Activated CD4-positive, alpha-beta memory T cell treated with anti-CD3 and anti-CD28 coated beads, Interleukin-2, amount 10 ng/mL, durations not matched to agents 7 days and 5 days (primary cell): Measurements from ENCODE around the gene CINP. TPM values are rescaled to one million over a fixed set of nuclear protein-coding genes. Genes with fewer than 3 reads are reported as not detected.
"Not testable (repeated sequence)": the region's sequence is repeated elsewhere in the genome, so short reads cannot be mapped to it uniquely, and the experiment has no call there.

Source experiments
- CTCF ChIA-PET: fragments of 350-600 bp; sonication (Branson Sonifier 250); formaldehyde crosslinking; loops from one replicate; lab custom pipeline; 2021; ENCODE audit warnings: antibody characterized with exemption, inconsistent platforms; lab: Charles Lee
- POLR2A ChIA-PET: fragments of 350-600 bp; sonication (Branson Sonifier 250); formaldehyde crosslinking; loops from one replicate; lab custom pipeline; 2021; ENCODE audit warnings: antibody characterized with exemption; lab: Charles Lee
- DNase-seq: peaks from one replicate; pipeline ENCODE4 v3.0.0-alpha.2; 2020
- H3K27ac Mint-ChIP-seq: one replicate; pipeline ENCODE4 v1.8.0; 2021; ENCODE audit warnings: mild to moderate bottlenecking, mixed read lengths
- H3K27me3 Mint-ChIP-seq: one replicate; pipeline ENCODE4 v1.8.0; 2021; ENCODE audit warnings: mixed read lengths
- H3K36me3 Mint-ChIP-seq: one replicate; pipeline ENCODE4 v1.8.0; 2021; ENCODE audit warnings: low read depth, mixed read lengths
- H3K4me1 Mint-ChIP-seq: one replicate; pipeline ENCODE4 v1.8.0; 2021; ENCODE audit warnings: mixed read lengths
- H3K4me3 Mint-ChIP-seq: one replicate; pipeline ENCODE4 v1.8.0; 2021; ENCODE audit warnings: mild to moderate bottlenecking, mixed read lengths
- H3K9me3 Mint-ChIP-seq: one replicate; pipeline ENCODE4 v1.8.0; 2021; ENCODE audit warnings: mixed read lengths
- total RNA-seq, 2 experiments: library from RNA; stranded (reverse); gene quantifications; one replicate each; pipeline ENCODE4 v1.2.3, GENCODE V29; 2021

The CINP gene
- total RNA-seq, 2 experiments from 2014 or later = 27.3 to 29.8 TPM

DNA sequence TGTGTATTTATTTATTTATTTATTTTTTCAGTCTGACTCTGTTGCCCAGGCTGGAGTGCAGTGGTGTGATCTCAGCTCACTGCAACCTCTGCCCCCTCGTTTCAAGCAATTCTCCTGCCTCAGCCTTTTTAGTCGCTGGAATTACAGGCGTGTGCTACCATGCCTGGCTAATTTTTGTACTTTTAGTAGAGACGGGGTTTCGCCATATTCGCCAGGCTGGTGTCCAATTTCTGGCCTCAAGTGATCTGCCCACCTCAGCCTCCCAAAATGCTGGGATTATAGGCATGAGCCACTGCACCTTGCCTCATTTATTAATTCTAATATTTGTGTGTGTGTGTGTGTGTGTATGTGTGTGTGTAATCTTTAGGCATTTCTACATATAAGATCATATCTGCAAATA lies 33.3 kb downstream of the CINP start:
- H3K9me3 Mint-ChIP-seq, CTCF ChIA-PET, H3K27ac Mint-ChIP-seq, H3K4me3 Mint-ChIP-seq, H3K36me3 Mint-ChIP-seq, H3K4me1 Mint-ChIP-seq, H3K27me3 Mint-ChIP-seq, DNase-seq: not testable (repeated sequence)
- POLR2A ChIA-PET = interaction anchor here (1.2 kb wide), 1 partner anchor 9 kb away, joined by 4 read pairs; no protein-coding TSS in a partner anchor

DNA sequence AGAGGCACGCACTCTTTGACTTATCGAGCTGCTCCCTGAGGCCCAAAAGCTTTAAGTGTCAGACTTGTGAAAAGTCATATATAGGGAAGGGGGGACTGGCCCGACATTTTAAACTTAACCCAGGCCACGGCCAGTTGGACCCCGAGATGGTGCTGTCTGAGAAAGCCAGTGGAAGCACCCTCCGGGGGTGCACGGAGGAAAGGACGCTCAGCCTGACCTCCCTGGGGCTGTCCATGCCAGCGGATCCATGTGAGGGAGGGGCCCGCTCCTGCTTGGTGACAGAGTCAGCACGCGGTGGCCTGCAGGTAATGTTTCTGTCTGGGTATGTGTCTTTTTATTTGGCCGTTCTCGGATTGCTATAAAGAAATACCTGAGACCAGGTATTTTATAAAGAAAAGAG lies 36.1 kb downstream of the CINP start:
- no peaks in the 10 kb centered on the region for H3K9me3 Mint-ChIP-seq
- no peak overlapping the region for H3K4me3 Mint-ChIP-seq
- peaks cover 5% of the 10 kb centered on the region for H3K4me1 Mint-ChIP-seq
- peaks cover 2% of the 10 kb centered on the region for H3K36me3 Mint-ChIP-seq
- H3K27me3 Mint-ChIP-seq = no peaks in the 10 kb centered on the region
- ChIA-PET POLR2A (interaction anchor here (1.3 kb wide), 1 partner anchor 10 kb away, joined by 3 read pairs; no protein-coding TSS in a partner anchor), CTCF (no interaction called here)
- no peak for DNase-seq
- no peak overlapping the region for H3K27ac Mint-ChIP-seq

GRCh38 chr14:102325791-102326345 lies 36.8 kb downstream of the CINP start:
- Mint-ChIP-seq H3K9me3 (no peaks in the 10 kb centered on the region), H3K27me3 (no peaks in the 10 kb centered on the region), H3K36me3 (no peaks in the 10 kb centered on the region), H3K27ac (no peak overlapping the region), H3K4me3 (no peak overlapping the region), H3K4me1 (peaks cover 12% of the 10 kb centered on the region)
- ChIA-PET CTCF (no interaction called here), POLR2A (interaction anchor here (0.6 to 1.3 kb wide), 2 partner anchors 10 to 243 kb away, joined by 3 to 4 read pairs; no protein-coding TSS in a partner anchor)
- no peak for DNase-seq

- peaks cover 2% of the 10 kb centered on the region for H3K36me3 Mint-ChIP-seq
- CTCF ChIA-PET = interaction anchor here (1.4 kb wide), 1 partner anchor 9 kb away, joined by 4 read pairs; no protein-coding TSS in a partner anchor
- H3K9me3 Mint-ChIP-seq = no peaks in the 10 kb centered on the region
- H3K27ac Mint-ChIP-seq = no peak overlapping the region
- H3K4me3 Mint-ChIP-seq = no peak overlapping the region
- peaks cover 32% of the 10 kb centered on the region for H3K4me1 Mint-ChIP-seq
- DNase-seq = peak; percentile 28
- H3K27me3 Mint-ChIP-seq = no peaks in the 10 kb centered on the region
- POLR2A ChIA-PET = interaction anchor here (1.6 kb wide), 1 partner anchor 12 kb away, joined by 5 read pairs; no protein-coding TSS in a partner anchor
These were observed 39.6 kb downstream of the CINP start for GRCh38 chr14:102323102-102323501.

GRCh38 chr14:102321456-102322422 lies 41.0 kb downstream of the CINP start:
- no peaks in the 10 kb centered on the region for H3K9me3 Mint-ChIP-seq
- H3K27ac Mint-ChIP-seq = no peak overlapping the region
- H3K36me3 Mint-ChIP-seq = peaks cover 2% of the 10 kb centered on the region
- ChIA-PET CTCF (interaction anchor here (0.6 to 1.9 kb wide), 6 partner anchors 17 to 275 kb away, joined by 3 to 7 read pairs (median 4); partner anchors contain the start of gene MOK), POLR2A (interaction anchor here (1.5 to 5.9 kb wide), 4 partner anchors 11 to 41 kb away, joined by 3 to 52 read pairs (median 6); partner anchors contain the start of genes CINP and TECPR2)
- H3K4me3 Mint-ChIP-seq = no peak overlapping the region
- peaks cover 46% of the 10 kb centered on the region for H3K4me1 Mint-ChIP-seq
- no peak for DNase-seq
- H3K27me3 Mint-ChIP-seq = no peaks in the 10 kb centered on the region

- Mint-ChIP-seq H3K4me1 (peaks cover 53% of the 10 kb centered on the region), H3K27ac (peak overlapping the region; percentile 88), H3K36me3 (peaks cover 2% of the 10 kb centered on the region), H3K4me3 (peak overlapping the region; percentile 89), H3K27me3 (no peaks in the 10 kb centered on the region), H3K9me3 (no peaks in the 10 kb centered on the region)
- ChIA-PET POLR2A (interaction anchor here (0.7 to 5.9 kb wide), 8 partner anchors 8 to 273 kb away, joined by 3 to 52 read pairs (median 4); partner anchors contain the start of genes CINP, MOK and TECPR2), CTCF (interaction anchor here (0.6 to 1.9 kb wide), 7 partner anchors 16 to 357 kb away, joined by 3 to 7 read pairs (median 3); partner anchors contain the start of genes DYNC1H1 and MOK)
- DNase-seq = no peak
These were observed 41.8 kb downstream of the CINP start for GRCh38 chr14:102320671-102321455.

DNA sequence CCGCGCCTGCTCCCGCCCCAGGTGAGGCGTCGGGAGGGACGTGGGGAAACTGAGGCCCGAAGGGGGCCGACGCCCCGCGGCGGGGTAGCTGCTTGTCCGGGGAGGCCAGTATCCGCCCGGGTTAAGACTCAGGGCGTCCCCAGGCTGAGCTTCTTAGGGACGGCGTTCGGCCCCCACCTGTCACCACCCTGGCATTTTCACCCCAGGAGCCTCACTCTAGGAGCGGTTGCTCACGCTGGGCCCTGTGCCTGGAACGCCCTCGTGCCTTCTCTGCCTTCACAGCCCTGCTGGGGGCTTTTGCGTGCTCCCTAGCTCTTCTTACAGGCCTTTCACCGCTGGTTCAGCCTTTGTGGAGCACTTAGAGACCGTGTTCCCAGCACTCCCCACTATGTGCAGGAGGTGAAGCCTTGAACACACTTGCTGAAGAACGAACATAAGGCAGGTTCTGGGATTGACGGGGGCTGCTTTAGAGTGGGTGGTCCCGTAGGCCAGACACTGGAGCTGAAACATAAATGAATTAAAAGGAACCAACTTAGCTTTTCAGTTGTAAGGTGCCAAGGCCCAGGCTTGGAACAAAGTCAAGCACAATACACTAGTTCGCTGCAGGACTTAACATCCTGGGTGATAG lies 42.5 kb downstream of the CINP start:
- Mint-ChIP-seq H3K27me3 (no peaks in the 10 kb centered on the region), H3K4me1 (peaks cover 56% of the 10 kb centered on the region), H3K27ac (peak overlapping the region; percentile 88), H3K4me3 (peak overlapping the region; percentile 89), H3K36me3 (peaks cover 2% of the 10 kb centered on the region), H3K9me3 (no peaks in the 10 kb centered on the region)
- DNase-seq = peak; percentile 44
- CTCF ChIA-PET = interaction anchor here (0.6 to 1.8 kb wide), 6 partner anchors 16 to 356 kb away, joined by 3 to 7 read pairs (median 3); partner anchors contain the start of genes CINP, DYNC1H1, MOK and TECPR2
- POLR2A ChIA-PET = interaction anchor here (0.7 to 5.9 kb wide), 9 partner anchors 9 to 509 kb away, joined by 3 to 52 read pairs (median 4); partner anchors contain the start of genes CINP, MOK and TECPR2

- peak; percentile 94 for DNase-seq
- Mint-ChIP-seq H3K27me3 (no peaks in the 10 kb centered on the region), H3K36me3 (peaks cover 2% of the 10 kb centered on the region), H3K27ac (peak within 1 kb of the TSS; percentile 88), H3K9me3 (no peaks in the 10 kb centered on the region), H3K4me3 (peak within 1 kb of the TSS; percentile 89), H3K4me1 (peaks cover 61% of the 10 kb centered on the region)
- ChIA-PET CTCF (interaction anchor here (0.6 to 1.2 kb wide), 3 partner anchors 29 to 275 kb away, joined by 3 read pairs; partner anchors contain the start of genes CINP and TECPR2), POLR2A (interaction anchor here (0.7 to 5.9 kb wide), 10 partner anchors 10 to 508 kb away, joined by 3 to 52 read pairs (median 4); partner anchors contain the start of genes CINP, MOK and TECPR2)
These were observed 43.2 kb downstream of the CINP start, which contains the start of gene ZNF839 for GRCh38 chr14:102319351-102320032. ZNF839 (plus strand) TSS chr14:102319746; CDS start chr14:102319766, 20 bp downstream.

- CTCF ChIA-PET = interaction anchor here (0.6 to 1.2 kb wide), 2 partner anchors 29 to 276 kb away, joined by 3 read pairs; no protein-coding TSS in a partner anchor
- peak overlapping the region; percentile 88 for H3K27ac Mint-ChIP-seq
- no peaks in the 10 kb centered on the region for H3K27me3 Mint-ChIP-seq
- H3K36me3 Mint-ChIP-seq = peaks cover 2% of the 10 kb centered on the region
- DNase-seq = no peak
- H3K4me1 Mint-ChIP-seq = peaks cover 68% of the 10 kb centered on the region
- peak overlapping the region; percentile 83 for H3K4me3 Mint-ChIP-seq
- POLR2A ChIA-PET = interaction anchor here (0.9 to 5.9 kb wide), 6 partner anchors 10 to 501 kb away, joined by 3 to 52 read pairs (median 4); partner anchors contain the start of genes CINP, MOK and TECPR2
- H3K9me3 Mint-ChIP-seq = no peaks in the 10 kb centered on the region
These were observed 43.9 kb downstream of the CINP start for GRCh38 chr14:102318781-102319276.

- H3K4me1 Mint-ChIP-seq = peaks cover 72% of the 10 kb centered on the region
- H3K36me3 Mint-ChIP-seq = peaks cover 2% of the 10 kb centered on the region
- peak overlapping the region; percentile 84 for H3K27ac Mint-ChIP-seq
- CTCF ChIA-PET = interaction anchor here (1.0 to 2.6 kb wide), 12 partner anchors 9 to 368 kb away, joined by 3 to 31 read pairs (median 6); partner anchors contain the start of genes CINP, MOK and TECPR2
- no peaks in the 10 kb centered on the region for H3K9me3 Mint-ChIP-seq
- peak overlapping the region; percentile 80 for H3K4me3 Mint-ChIP-seq
- peak; percentile 59 for DNase-seq
- POLR2A ChIA-PET = interaction anchor here (0.9 to 5.9 kb wide), 5 partner anchors 12 to 200 kb away, joined by 4 to 52 read pairs (median 4); partner anchors contain the start of genes CINP, MOK and TECPR2
- no peaks in the 10 kb centered on the region for H3K27me3 Mint-ChIP-seq
These were observed 45.0 kb downstream of the CINP start for GRCh38 chr14:102317564-102318248.
